Stimulated activated naive B cell treated with anti-CD40 and anti-IgM and Interleukin-4, amounts not matched to agents 10 μg/mL and 1 μg/mL and 100 μg/mL, for 72 hours (primary cell): ENCODE measurements around the gene FBXL7.

Experiments used
- ATAC-seq, 2 donors: fragments of 150-1000 bp; cut with Tn5 transposase; replicated peaks; 2 replicates each; pipeline ENCODE4 v1.10.0; 2021; ENCODE audit warnings: moderate library complexity in 1 of 2
- DNase-seq: peaks from one replicate; pipeline ENCODE4 v3.0.0; 2021
- H3K27ac Mint-ChIP-seq: one replicate; pipeline ENCODE4 v1.8.0; 2022; ENCODE audit warnings: mild to moderate bottlenecking, mixed read lengths
- H3K27me3 Mint-ChIP-seq, 2 donors: one replicate each; pipeline ENCODE4 v1.8.0; 2022; ENCODE audit warnings: mixed read lengths in 2 of 2
- H3K36me3 Mint-ChIP-seq, 2 donors: one replicate each; pipeline ENCODE4 v1.8.0; 2022; ENCODE audit warnings: mixed read lengths in 2 of 2, mild to moderate bottlenecking in 1 of 2
- H3K4me1 Mint-ChIP-seq, 2 donors: one replicate each; pipeline ENCODE4 v1.8.0; 2022; ENCODE audit warnings: mixed read lengths in 2 of 2, mild to moderate bottlenecking in 1 of 2
- H3K4me3 Mint-ChIP-seq, 2 donors: one replicate each; pipeline ENCODE4 v1.8.0; 2022; ENCODE audit warnings: mild to moderate bottlenecking in 2 of 2, mixed read lengths in 2 of 2, moderate library complexity in 1 of 2
- H3K9me3 Mint-ChIP-seq, 2 donors: one replicate each; pipeline ENCODE4 v1.8.0; 2022; ENCODE audit warnings: mixed read lengths in 2 of 2, mild to moderate bottlenecking in 1 of 2

FBXL7 gene

GRCh38 chr5:15936505-15937245, 436.7 kb downstream of the FBXL7 start:
- Mint-ChIP-seq H3K4me1 (no peaks in the 10 kb centered on the region), H3K27me3 (no peaks in the 10 kb centered on the region), H3K36me3 (no peaks in the 10 kb centered on the region), H3K9me3 (peaks cover 8 to 14% of the 10 kb centered on the region in 2 donors), H3K4me3 (no peak overlapping the region), H3K27ac (no peak overlapping the region)
- DNase-seq (no peak), ATAC-seq (no peak)

GRCh38 chr5:15937708-15938107, 437.7 kb downstream of the FBXL7 start:
- Mint-ChIP-seq H3K27ac (no peak overlapping the region), H3K9me3 (peaks cover 8 to 14% of the 10 kb centered on the region in 2 donors), H3K4me1 (no peaks in the 10 kb centered on the region), H3K27me3 (no peaks in the 10 kb centered on the region), H3K4me3 (no peak overlapping the region), H3K36me3 (no peaks in the 10 kb centered on the region)
- no peak for DNase-seq
- no peak for ATAC-seq

- Mint-ChIP-seq H3K27me3 (no peaks in the 10 kb centered on the region), H3K36me3 (no peaks in the 10 kb centered on the region), H3K27ac (no peak overlapping the region), H3K4me1 (no peaks in the 10 kb centered on the region), H3K4me3 (no peak overlapping the region), H3K9me3 (peaks cover 8 to 14% of the 10 kb centered on the region in 2 donors)
- ATAC-seq (no peak), DNase-seq (no peak)
Measured at GRCh38 chr5:15938186-15938585, 438.2 kb downstream of the FBXL7 start.

- no peak overlapping the region for H3K27ac Mint-ChIP-seq
Measured at GRCh38 chr5:15938961-15939360, 439.0 kb downstream of the FBXL7 start.

GRCh38 chr5:15940905-15941304, 440.9 kb downstream of the FBXL7 start:
- Mint-ChIP-seq H3K27me3 (no peaks in the 10 kb centered on the region), H3K27ac (no peak overlapping the region), H3K4me3 (no peak overlapping the region), H3K4me1 (no peaks in the 10 kb centered on the region), H3K36me3 (no peaks in the 10 kb centered on the region), H3K9me3 (peaks cover 7 to 10% of the 10 kb centered on the region in 2 donors)
- no peak for DNase-seq
- ATAC-seq = no peak

More at GRCh38 chr5:15938961-15939360, 439.0 kb downstream of the FBXL7 start:
- no peaks in the 10 kb centered on the region for H3K36me3 Mint-ChIP-seq
- peaks cover 6 to 14% of the 10 kb centered on the region in 2 donors for H3K9me3 Mint-ChIP-seq
- no peak overlapping the region for H3K4me3 Mint-ChIP-seq
- H3K4me1 Mint-ChIP-seq = no peaks in the 10 kb centered on the region
- H3K27me3 Mint-ChIP-seq = no peaks in the 10 kb centered on the region
- ATAC-seq (no peak), DNase-seq (no peak)

GRCh38 chr5:15943487-15943886, 443.5 kb downstream of the FBXL7 start:
- Mint-ChIP-seq H3K9me3 (peaks cover 0 to 3% of the 10 kb centered on the region in 2 donors), H3K4me1 (no peaks in the 10 kb centered on the region), H3K4me3 (no peak overlapping the region), H3K36me3 (no peaks in the 10 kb centered on the region), H3K27me3 (no peaks in the 10 kb centered on the region), H3K27ac (no peak overlapping the region)
- ATAC-seq (no peak), DNase-seq (no peak)

- Mint-ChIP-seq H3K27ac (no peak overlapping the region), H3K36me3 (no peaks in the 10 kb centered on the region), H3K4me1 (no peaks in the 10 kb centered on the region), H3K4me3 (no peak overlapping the region), H3K27me3 (no peaks in the 10 kb centered on the region), H3K9me3 (peaks cover 7 to 11% of the 10 kb centered on the region in 2 donors)
- no peak for ATAC-seq
- DNase-seq = no peak
Measured at GRCh38 chr5:15946026-15946425, 446.0 kb downstream of the FBXL7 start.

- Mint-ChIP-seq H3K27me3 (no peaks in the 10 kb centered on the region), H3K9me3 (peaks cover 10 to 11% of the 10 kb centered on the region in 2 donors), H3K36me3 (no peaks in the 10 kb centered on the region), H3K4me1 (no peaks in the 10 kb centered on the region), H3K4me3 (no peak overlapping the region), H3K27ac (no peak overlapping the region)
- no peak for ATAC-seq
- DNase-seq = no peak
Measured at GRCh38 chr5:15948190-15948589, 448.2 kb downstream of the FBXL7 start.

- no peak overlapping the region for H3K27ac Mint-ChIP-seq
- peaks cover 10 to 11% of the 10 kb centered on the region in 2 donors for H3K9me3 Mint-ChIP-seq
- ATAC-seq = no peak
- no peaks in the 10 kb centered on the region for H3K4me1 Mint-ChIP-seq
- no peaks in the 10 kb centered on the region for H3K36me3 Mint-ChIP-seq
- H3K27me3 Mint-ChIP-seq = no peaks in the 10 kb centered on the region
- DNase-seq = no peak
- no peak overlapping the region for H3K4me3 Mint-ChIP-seq
Measured at GRCh38 chr5:15951126-15951525, 451.1 kb downstream of the FBXL7 start.

- no peak overlapping the region for H3K4me3 Mint-ChIP-seq
- no peak for ATAC-seq
- no peaks in the 10 kb centered on the region for H3K27me3 Mint-ChIP-seq
- DNase-seq = no peak
- H3K36me3 Mint-ChIP-seq = no peaks in the 10 kb centered on the region
- peaks cover 10 to 11% of the 10 kb centered on the region in 2 donors for H3K9me3 Mint-ChIP-seq
- H3K27ac Mint-ChIP-seq = no peak overlapping the region
- H3K4me1 Mint-ChIP-seq = no peaks in the 10 kb centered on the region
Measured at GRCh38 chr5:15951550-15951949, 451.6 kb downstream of the FBXL7 start.

- ATAC-seq = no peak
- no peak overlapping the region for H3K4me3 Mint-ChIP-seq
- DNase-seq = no peak
Measured at GRCh38 chr5:15956622-15957021, 456.6 kb downstream of the FBXL7 start.

GRCh38 chr5:15957124-15957523, 457.1 kb downstream of the FBXL7 start:
- Mint-ChIP-seq H3K4me1 (no peaks in the 10 kb centered on the region), H3K4me3 (no peak overlapping the region), H3K27ac (no peak overlapping the region), H3K9me3 (peaks cover 2 to 3% of the 10 kb centered on the region in 2 donors), H3K27me3 (no peaks in the 10 kb centered on the region), H3K36me3 (no peaks in the 10 kb centered on the region)
- no peak for ATAC-seq
- DNase-seq = no peak

More at GRCh38 chr5:15956622-15957021, 456.6 kb downstream of the FBXL7 start:
- no peaks in the 10 kb centered on the region for H3K27me3 Mint-ChIP-seq
- H3K27ac Mint-ChIP-seq = peak overlapping the region; percentile 42
- peaks cover 2 to 3% of the 10 kb centered on the region in 2 donors for H3K9me3 Mint-ChIP-seq
- no peaks in the 10 kb centered on the region for H3K4me1 Mint-ChIP-seq
- H3K36me3 Mint-ChIP-seq = no peaks in the 10 kb centered on the region

- Mint-ChIP-seq H3K36me3 (no peaks in the 10 kb centered on the region), H3K4me3 (no peak overlapping the region), H3K4me1 (no peaks in the 10 kb centered on the region), H3K27me3 (no peaks in the 10 kb centered on the region), H3K9me3 (peaks cover 2 to 3% of the 10 kb centered on the region in 2 donors), H3K27ac (no peak overlapping the region)
- DNase-seq (no peak), ATAC-seq (no peak)
Measured at GRCh38 chr5:15959370-15960164, 459.6 kb downstream of the FBXL7 start.

- DNase-seq (no peak), ATAC-seq (no peak)
- H3K36me3 Mint-ChIP-seq = no peaks in the 10 kb centered on the region
- H3K9me3 Mint-ChIP-seq = peaks cover 0 to 5% of the 10 kb centered on the region in 2 donors
- H3K27ac Mint-ChIP-seq = no peak overlapping the region
- H3K27me3 Mint-ChIP-seq = no peaks in the 10 kb centered on the region
- no peaks in the 10 kb centered on the region for H3K4me1 Mint-ChIP-seq
- H3K4me3 Mint-ChIP-seq = no peak overlapping the region
Measured at GRCh38 chr5:15966066-15966640, 466.2 kb downstream of the FBXL7 start.
